ENCODE measurements around the gene PLGLB2.
"Not testable (repeated sequence)": the region's sequence is repeated elsewhere in the genome, so short reads cannot be mapped to it uniquely, and the experiment has no call there.

DNA sequence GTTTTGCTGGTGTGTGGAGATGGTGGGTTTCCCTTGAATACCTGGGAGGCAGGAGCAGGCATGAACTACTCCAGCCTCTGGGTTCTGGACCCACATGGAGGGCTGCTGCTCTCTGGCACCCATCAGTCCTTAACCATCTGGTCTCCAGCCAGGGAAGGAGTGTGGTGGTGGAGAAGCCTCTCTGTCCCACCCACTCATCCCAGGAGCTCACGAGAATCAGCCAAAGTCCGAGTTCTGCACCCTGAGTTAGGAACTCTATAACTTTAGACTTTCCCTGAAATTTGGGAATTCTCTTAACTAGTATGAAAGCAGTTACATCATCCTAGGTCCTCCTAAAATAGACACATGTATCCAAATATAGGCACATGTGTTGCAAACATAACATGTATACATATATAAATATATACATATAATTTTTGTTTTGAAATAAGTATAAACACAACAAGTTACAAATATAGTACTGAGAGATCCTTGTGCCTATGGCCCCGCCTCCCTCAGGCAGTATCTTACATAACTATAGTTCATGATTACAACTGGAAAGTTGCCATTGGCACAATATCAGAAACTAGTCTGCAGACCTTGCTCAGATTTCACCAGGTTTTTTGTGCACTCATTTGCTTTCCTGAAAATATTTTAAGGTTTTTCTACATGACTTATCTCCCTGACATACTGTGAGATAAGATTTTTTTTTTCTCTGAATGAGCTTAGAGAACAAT is 5.3 kb upstream of the PLGLB2 start:
- TF ChIP-seq SUZ12 (IDR thresholded peaks at IDR 0.05; ENCODE audit: extremely low read depth, insufficient read depth, insufficient read length); YY1 (IDR thresholded peaks at IDR 0.05; ENCODE audit: insufficient read depth, insufficient read length); ZNF274 (IDR thresholded peaks at IDR 0.05; ENCODE audit: low read depth, low read length): not testable (repeated sequence)

Measured in NT2/D1 (cell line).